NCI-H187 treated with DMSO at 0.1 percent for 48 hours (cell line): ENCODE data around the gene ATP5PB.

ENCODE experiments used
- DNase-seq: peaks from one replicate; lab custom pipeline; 2025; lab: John Stamatoyannopoulos, UW

Gene ATP5PB

DNA sequence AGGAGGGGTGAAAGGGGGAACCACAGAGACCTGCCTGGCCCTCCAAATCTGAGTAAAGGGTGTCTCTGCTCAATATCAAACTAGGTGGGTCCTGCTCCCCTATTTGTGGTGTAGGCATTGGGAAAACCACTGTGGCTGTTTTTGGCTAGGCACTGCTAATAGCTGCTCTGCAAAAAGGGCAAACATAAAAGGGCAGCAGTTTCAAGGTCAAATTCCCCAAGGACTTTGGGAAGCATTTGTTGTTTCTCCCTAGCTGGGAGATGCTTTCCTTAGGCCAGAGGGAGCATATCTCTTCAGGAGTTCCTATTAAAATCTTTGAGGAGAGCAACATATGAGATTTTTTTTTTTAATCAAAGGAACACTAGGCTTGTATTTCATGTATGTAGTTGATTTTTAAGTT, 26.9 kb downstream of the ATP5PB start:
- DNase-seq, result no peak

DNA sequence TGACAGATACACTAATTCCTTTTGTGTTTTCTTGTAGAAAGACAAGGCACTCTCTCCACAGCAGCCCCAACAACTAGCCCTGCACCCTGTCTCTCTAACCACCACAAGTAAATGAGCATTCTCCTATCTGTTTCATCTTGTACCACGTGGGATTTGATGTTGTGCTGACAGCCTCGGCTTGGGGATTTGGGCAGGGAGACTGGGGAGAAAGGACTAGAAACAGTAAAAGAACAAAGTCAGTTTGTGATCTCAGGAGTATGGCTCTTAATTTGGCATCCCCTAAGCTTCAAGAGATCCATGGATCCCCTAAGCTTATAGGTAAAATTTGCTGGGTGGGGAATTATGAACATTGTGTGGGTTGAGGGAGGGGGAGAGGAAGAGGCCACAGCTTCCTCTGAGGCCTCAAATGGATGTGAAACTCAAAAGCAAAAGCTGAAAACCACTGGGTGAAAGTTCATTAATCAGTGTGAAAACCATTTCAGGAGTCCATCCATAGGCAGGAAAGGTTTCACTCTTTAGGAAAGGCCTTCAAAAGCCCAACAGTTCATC, 27.6 kb downstream of the ATP5PB start:
- DNase-seq, result no peak

DNA sequence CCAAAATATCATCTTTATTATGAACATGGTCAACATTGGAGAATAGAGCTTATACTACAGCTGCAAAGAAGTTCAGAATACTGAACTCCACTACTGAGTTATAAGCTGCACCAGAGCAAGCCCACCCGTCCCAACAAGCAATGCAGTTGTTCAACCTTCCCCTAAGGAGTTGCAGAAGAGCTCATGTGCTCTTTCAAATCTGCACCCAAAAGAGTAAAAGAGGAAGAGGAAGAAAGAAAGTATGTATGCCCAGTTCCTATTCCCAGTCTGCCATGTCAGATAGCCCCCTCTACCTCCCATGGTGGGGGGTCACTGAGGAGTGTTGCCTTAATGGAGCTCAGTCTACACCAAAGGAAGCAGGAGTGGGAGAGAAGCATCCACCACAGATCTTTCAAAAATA, 31.4 kb downstream of the ATP5PB start:
- no peak for DNase-seq

DNA sequence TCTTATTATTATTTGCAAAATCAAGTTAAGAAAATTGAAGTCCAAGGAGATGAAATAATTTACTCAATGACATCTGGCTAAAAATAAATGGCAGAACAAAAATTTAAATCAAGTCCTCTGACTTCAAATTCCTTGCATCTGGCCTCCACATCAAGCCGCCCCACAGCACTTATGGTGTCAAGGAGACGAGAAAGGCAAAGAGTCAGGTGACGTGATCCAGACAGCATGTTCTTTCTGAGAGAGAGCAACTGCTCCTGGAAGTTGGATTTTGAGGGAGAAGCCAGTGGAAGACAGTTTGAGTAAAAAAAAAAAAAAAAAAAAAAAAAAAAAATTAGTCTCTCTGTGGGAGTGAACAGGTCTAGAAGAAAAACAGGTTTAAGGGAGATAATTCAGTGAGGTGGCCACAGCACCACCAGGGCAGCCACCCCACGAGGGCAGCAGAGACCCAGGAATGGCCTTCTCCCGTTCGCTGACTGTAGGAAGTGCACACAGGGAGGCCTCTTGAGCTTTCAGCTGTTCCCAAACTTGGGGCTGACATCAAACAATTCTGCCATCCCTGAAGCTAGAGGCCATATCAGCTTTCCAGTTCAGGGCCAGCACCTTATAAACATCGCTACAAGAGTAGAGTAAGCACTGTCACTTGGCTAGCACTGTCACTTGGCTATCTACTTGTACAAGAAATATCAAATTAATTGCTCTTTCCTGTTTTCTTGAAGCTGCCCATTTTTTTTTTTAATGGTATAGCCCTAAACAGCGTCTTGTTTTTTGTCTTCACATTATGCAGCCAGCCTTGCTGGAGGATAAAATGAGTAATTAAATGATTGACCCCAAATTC, 32.3 kb downstream of the ATP5PB start:
- DNase-seq, result no peak

DNA sequence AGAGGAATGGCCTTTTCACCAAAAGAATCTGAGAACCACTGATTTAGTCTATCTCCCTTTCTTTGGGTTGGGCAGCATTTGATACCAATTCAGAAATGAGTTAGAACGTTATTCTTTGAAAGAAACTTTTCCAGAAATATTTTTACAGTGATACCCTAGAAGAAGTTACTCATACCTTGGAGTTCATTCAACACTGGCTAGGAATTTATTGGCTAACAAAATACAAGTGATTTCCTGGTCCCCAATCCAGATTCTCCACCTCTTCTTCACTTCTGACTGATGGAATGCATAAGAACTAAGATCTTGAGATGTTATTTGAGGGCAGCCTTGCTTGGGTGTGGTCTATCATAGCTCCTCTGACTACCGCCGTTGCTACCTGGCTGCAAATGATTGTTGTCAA, 33.9 kb downstream of the ATP5PB start:
- DNase-seq, result no peak

DNA sequence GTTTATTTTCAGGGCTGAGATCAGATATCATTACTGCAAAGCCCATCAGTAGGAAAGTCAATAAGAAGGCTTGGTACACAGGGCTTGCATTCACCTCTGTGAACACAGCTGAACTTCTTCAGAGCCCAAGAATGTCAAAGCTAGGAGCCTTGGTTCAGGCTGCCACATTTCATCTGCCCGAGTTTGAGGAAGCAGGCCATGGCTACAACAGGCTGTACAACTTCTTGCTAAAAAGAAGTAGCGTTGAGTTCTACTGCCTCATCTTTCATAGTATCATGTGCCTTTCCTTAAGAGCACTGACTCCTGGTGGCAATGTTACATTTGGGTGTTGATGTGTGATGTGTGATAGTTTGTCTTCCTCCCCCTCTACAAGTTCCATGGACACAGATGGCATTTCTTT, 34.6 kb downstream of the ATP5PB start:
- no peak for DNase-seq

DNA sequence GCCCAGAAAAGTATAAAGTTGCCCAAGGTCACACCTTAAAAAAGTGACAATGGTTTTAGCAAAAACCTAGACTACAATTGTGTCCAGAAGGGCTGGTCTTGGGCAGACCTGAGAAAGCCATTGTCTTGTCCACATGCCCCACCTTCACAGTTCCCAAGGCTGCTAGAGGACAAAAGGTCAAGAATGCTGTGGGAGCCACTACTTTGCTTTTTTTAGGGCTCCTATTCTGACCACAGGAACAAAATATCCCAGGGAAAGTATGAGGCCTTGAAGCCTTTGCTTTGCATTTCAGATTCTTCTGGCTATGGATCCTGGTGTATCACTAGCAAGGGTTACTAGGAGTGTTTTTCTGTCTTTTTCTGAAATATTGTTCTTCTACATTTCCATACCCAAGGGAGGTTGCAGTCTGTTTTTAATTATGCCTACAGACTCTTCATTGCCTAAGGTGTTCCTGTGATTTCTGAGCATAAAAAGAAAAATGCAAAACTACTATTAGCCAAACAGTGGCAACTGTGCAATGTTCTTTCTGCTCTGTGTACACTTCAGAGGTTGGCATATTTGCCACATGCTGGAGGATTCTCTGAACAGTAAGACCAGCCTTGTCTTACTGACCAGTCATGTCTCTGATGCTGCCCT, 35.2 kb downstream of the ATP5PB start:
- no peak for DNase-seq

DNA sequence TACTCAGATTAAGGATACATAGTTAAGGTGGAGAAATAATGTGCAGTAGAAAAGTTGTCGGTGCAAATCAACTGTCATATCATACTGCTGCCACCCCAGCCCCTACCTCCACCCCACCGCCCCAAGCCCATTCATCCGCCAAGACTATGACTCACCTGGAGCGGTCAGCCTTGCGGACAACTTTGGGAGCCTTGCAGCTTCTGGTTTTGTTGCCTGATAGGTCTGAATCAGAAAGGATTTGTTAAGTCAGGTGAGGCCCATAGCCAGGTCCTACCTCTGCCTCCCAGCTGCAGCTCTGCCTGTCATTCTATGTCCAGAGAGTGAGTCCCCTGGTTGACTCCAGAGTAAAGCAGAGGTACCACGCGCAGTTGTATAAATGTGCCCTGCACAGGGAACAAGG, 37.2 kb downstream of the ATP5PB start:
- no peak for DNase-seq

DNA sequence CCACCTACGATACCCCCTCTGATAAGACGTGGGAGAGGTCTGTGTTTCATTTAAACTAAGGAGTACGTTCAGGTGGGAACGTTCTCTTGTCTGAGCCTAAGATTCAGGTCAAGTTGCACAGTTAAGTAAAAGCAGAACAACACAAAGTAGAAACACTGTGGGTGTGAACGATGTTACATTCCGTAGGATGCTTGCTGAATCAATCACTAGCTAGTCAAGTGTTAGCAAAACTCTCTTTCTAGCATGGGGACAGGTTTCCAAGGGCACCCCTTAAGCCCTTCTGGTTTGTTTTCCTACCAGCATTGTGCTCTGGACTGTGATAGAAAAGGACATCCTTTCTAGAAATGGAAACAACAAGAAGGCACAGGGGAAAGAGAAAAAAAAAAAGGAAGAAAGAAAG, 37.9 kb downstream of the ATP5PB start:
- no peak for DNase-seq

DNA sequence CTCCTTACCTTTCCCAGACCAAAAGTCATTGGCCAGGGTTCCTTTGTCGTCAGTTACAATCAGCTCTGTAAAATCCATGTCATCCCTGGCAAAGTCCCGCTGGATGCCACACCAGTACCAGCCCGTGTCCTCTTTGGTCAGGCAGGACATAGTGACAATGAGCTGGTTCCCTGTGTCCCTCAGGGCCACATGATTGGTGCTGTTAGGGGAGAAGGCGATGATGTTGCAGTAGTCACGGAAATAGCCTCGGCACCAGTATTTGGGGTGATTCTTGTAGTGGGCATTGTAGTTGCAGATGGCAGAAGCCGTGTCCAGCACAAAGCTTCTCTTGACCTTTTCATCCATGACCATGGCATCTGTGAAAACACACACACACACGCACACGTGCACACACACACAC, 39.4 kb downstream of the ATP5PB start:
- DNase-seq, result no peak

DNA sequence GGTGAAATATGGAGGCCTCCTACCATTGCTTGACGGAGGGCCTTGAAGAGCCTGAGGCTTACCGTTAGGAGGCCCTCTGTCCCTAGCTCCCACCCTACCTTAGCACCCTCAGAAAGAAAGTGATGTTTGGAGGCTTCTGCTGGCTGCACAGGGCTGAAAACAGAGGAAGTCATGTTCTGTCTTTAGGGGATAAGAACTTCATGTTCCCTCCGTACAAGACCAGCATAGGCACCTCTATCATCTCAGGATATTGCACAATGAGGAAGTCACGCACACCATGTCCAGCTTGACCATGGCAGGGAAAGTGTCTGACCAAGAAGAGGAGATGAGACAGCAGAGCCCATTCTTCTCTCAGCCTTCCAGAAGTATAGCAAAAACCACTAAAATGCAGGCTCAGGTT, 40.3 kb downstream of the ATP5PB start:
- DNase-seq, result no peak

DNA sequence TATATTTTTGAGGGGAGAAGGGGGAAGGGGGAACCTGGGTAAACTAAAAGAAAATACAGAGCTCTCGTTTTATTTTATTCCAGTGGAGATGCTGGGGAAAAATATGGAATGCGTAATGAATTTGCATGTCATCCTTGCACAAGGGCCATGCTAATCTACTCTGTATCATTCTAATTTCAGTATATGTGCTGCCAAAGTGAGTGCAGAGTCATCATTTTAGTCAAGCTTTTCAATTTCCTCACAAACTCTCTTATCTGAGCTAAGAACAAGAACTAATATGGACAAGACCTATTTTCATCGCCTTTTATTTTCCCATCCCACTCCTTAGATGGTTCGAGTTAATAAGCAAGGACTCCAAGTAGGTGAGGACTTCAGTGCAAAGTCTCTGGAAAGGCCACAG, 41.0 kb downstream of the ATP5PB start:
- no peak for DNase-seq

DNA sequence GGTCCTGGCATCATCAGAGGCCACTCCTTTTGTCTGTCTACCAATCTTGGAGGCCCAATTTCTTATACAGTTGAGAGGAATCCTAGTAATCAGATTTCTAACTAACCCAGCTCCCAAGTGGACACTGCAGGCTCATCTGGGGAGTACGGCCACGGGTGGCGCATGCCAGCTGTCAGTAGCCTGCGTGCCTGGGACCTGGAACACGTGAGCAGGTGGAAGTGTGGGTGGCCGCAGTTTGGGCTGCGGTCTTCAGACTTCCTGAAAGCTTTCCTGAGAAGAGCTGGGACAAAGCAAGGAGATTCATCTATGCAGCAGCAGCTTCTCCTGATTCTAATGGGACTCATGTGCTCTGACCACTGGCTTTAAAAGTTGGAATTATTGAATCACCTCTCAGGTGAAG, 41.8 kb downstream of the ATP5PB start:
- no peak for DNase-seq

DNA sequence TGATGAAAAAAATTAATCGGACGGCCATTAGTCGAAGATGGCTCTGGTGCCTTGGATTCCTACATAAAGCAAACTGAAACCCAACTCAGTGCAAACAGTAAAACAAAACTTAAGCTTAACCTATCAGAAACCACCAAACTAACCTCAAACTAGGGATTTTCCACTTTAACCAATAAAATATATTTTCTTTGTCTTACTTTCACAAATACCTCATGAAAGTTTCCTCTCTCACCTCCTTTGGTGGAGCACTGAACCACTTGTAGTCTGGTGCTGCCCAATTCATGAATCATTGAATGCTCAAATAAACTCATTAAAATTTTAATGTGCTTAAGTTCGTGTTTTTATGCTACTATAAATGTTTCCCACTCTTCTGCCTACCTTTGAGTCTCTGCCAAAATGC, 47.1 kb downstream of the ATP5PB start:
- no peak for DNase-seq

DNA sequence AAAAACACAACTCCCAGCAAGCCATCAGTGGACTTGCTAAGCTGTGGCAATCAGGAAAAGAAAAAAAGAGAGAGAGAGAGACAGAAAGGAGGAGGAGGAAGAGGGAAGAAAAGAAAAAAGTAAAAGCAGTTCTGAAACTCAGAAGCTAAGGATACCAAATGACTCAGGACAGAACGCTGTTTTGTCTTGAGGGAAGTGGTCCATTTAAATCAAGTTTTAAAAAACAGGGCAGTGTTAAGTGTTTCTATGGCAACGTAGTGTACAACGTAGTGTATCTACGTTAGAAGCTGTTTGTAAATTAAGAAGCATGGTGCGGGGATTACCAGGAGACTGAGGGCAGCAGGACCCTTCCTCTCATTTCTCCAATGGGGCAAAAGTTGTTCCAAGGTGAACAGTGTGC, 48.3 kb downstream of the ATP5PB start:
- no peak for DNase-seq

DNA sequence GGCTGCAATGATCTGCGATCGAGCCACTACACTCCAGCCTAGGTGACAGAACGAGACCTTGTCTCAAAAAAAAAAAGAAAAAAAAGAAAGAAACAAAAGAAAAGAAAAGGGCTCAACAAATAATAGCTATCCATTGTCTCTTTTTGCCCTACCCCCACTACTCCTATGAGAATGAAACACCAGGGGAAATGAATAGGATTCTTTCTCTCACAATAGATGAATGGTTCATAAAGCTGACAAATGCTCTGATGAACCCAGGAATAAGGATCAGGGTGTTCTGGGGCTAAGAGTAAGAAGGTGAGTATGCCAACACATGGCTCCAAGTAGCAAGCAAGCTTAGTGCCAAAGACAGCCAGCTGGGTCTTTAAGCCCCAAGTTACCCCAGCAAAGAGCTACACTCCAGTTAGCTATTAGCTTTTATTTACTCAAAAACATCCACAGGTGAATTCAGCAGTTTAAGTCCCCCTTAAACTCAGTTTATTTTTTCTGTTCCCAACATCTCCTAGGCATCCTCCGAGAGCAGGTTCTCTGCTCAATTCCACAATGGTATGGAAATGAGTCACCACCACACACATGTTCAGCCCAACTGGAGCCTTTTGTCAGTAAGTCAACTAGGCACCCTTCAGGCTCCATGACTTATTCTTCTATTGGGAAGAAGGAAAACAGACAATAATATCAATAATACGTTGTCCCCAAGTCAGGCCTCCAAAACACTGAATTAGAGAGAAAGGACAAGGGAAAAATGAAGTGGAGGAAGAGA, 49.9 kb downstream of the ATP5PB start:
- no peak for DNase-seq

DNA sequence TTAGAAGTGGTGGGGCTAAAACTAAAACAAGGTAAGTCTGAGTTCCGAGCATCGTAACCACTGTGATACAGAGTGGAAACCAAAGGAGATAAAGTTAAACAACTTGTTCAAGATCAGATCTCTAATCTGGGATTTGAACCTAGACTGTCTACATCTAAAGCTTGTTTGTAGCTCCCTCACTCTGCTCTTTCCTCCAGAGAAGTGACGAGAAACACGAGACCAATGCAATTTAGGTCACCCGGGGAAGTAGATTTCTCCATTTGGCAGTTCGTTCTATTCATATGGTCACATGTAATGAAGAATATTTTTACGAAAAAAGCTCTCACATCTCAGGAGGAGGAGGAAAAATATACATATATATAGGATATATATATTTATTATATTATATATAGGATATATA, 52.4 kb downstream of the ATP5PB start:
- no peak for DNase-seq

DNA sequence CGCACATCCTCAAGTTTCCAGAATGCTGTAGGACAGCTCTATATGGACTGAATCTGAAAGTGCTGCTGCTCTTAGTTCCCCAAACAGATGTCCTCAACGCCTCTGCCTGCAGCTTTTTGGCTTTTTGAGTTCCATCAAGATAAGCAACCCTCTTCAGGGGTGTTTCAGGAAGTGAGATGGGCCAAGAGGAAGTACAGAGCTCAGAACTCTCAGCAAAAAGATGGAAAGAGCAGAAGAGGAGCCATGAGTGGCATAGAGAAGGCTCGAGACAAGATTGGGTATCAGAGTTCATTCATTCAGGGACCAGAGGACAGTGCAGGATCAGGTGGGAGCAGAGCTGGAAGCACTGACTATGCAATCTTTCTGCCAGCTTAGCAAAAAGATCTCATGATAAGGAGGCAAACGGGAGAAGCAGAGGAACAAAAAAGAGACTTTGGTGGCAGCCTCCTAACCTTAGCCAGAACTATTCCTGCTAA, 54.4 kb downstream of the ATP5PB start, which contains the start of the genes ADORA3 and TMIGD3:
Gene ADORA3 (minus strand): TSS at position 49 of the 476 bp plus-strand sequence. CDS start 279 bp downstream, outside the sequence.
Gene TMIGD3 (minus strand): TSS at position 49 of the 476 bp plus-strand sequence. CDS start 279 bp downstream, outside the sequence.
- DNase-seq, result no peak

DNA sequence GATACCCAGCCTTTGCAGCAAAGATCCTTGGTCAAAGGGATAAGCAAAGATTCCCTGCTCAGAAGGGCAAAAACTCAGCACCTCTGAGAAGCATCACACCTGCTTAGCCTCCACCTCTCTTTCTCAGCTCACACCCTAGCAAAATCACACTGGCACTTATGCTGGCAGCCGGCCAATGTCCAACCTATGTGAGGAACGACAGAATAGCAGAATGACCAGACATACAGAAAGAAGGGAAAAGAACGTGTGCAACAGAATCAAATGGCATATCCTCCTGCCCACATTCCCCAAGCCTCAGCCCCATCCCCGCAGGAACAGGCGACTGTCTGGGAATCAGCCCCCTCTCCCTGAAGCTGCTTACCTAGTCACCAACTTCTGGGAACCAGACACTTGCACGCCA, 54.8 kb downstream of the ATP5PB start:
- no peak for DNase-seq

DNA sequence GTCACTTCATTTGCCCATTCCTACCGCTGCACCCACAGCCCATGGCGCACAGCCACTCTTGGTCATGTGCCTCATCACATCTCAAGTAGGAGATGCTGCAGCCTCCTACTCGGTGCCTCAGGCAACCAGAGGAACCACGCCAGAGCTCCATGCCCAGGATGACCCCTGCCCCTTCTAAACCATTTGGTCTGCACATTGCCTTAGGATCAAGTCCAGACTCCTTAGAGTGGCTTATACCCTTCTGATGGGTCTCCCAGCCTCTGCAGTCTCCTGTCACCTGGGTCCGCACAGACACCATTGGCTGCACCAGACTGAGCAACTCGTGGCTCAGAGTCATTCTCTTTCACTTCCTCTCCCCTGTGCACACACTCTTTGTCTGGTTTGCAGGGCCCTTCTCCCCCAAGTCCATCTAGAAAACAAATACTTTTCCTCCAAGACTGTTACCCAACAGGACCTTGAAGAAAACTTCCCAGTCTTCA, 56.4 kb downstream of the ATP5PB start:
- no peak for DNase-seq

DNA sequence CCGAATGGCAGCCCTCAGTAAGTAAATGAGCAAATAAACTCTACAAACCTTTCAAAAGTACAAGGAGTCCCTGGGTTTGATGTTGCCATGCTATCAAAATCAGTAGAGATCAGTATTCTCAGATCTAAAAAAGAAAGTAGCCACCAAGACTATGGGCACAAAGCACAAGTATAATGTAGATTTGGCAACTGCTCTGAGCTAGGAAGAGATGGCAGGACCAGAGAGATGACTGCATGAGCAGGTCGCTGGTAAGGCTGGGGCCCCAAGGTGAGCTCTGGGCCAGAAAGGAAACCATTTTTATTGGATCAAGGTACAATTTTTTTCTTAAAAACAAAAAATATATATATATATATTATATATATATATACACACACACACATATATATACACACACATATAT, 57.3 kb downstream of the ATP5PB start:
- DNase-seq, result no peak
